ENCODE results near the gene ADRA1B. TPM values are rescaled to one million over a fixed set of nuclear protein-coding genes. Genes with fewer than 3 reads are reported as not detected.

The ADRA1B gene
- total RNA-seq, 2 donors from 2014 or later, result 0.32 to 0.69 TPM

DNA sequence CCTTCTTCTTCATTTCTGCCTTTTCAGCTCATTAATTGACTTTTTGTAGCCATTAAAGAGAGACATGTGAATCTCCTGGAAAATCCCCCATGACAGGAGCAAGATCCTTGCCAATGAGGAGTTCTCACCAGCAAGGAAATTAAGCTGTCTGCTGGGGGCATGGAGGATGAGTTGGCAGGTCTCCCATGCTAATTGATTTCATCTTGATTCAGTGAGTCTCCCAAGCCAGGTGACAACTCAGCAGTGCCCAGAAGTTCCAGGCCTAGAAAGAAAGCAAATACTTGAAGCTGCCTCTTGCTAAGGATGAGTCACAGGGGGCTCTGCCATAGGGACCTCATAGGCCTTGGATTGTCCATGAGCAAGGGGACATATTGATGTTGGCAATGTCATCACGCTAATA, 30.0 kb upstream of the ADRA1B start:
- DNase-seq, result no peak
- Histone ChIP-seq H3K4me3 (no peak overlapping the region), H3K9me3 (no peaks in the 10 kb centered on the region), H3K4me1 (no peaks in the 10 kb centered on the region), H3K27ac (no peak overlapping the region), H3K27me3 (no peaks in the 10 kb centered on the region), H3K9ac (ENCODE audit: low read depth in 2 of 2, low read length in 2 of 2) (no peak overlapping the region), H3K36me3 (no peaks in the 10 kb centered on the region)
- intact Hi-C loops (cut with DNase I), result no loop called here
- TF ChIP-seq, protein P1, sequence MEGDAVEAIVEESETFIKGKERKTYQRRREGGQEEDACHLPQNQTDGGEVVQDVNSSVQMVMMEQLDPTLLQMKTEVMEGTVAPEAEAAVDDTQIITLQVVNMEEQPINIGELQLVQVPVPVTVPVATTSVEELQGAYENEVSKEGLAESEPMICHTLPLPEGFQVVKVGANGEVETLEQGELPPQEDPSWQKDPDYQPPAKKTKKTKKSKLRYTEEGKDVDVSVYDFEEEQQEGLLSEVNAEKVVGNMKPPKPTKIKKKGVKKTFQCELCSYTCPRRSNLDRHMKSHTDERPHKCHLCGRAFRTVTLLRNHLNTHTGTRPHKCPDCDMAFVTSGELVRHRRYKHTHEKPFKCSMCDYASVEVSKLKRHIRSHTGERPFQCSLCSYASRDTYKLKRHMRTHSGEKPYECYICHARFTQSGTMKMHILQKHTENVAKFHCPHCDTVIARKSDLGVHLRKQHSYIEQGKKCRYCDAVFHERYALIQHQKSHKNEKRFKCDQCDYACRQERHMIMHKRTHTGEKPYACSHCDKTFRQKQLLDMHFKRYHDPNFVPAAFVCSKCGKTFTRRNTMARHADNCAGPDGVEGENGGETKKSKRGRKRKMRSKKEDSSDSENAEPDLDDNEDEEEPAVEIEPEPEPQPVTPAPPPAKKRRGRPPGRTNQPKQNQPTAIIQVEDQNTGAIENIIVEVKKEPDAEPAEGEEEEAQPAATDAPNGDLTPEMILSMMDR (IDR thresholded peaks at IDR 0.05), result no peak

DNA sequence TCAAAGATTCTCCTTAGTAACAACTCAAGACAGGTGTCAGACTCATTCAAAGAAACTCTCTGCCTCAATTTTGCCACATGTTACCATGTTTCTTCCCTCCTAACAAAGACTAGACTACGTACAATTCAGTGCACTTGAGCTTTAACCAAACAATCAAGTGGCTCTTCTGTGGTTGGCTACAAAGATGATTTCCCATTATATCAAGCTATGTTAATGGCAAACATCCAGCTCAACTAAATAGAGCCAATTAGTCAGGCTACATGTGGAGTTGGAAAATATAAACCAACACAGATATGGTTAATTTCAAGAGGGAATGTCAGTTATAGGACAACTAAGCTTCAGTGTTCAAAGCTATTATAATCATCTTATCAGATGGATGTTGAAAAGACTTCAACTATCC, 29.2 kb upstream of the ADRA1B start:
- no peak overlapping the region for H3K9ac ChIP-seq (ENCODE audit: low read depth in 2 of 2, low read length in 2 of 2)
- TF ChIP-seq, protein P1 (IDR thresholded peaks at IDR 0.05), result no peak
- DNase-seq, result no peak
- no peaks in the 10 kb centered on the region for H3K4me1 ChIP-seq
- no peaks in the 10 kb centered on the region for H3K36me3 ChIP-seq
- H3K4me3 ChIP-seq, result no peak overlapping the region
- no peaks in the 10 kb centered on the region for H3K9me3 ChIP-seq
- no peak overlapping the region for H3K27ac ChIP-seq
- no peaks in the 10 kb centered on the region for H3K27me3 ChIP-seq
- intact Hi-C loops (cut with DNase I), result no loop called here

DNA sequence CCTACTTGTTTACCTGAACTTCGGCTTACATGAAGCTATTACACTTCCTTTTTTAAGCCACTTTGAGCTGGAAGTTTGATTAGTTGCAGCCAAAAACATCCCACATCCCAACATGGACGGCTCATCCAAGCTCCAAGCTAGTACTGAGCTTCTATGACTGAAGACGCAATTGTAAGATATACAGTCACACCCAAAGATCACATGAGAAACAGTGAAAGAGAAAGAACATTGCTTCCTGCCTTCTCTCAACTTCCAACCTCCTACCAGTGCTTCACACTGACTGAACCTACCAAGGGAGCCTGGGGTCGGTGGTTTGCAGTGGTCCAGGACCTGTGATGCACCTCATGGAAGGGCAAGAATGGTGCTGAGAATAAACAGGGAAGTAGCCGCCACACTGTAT, 27.4 kb upstream of the ADRA1B start:
- H3K9ac ChIP-seq (ENCODE audit: low read depth in 2 of 2, low read length in 2 of 2), result no peak overlapping the region
- H3K4me1 ChIP-seq, result no peaks in the 10 kb centered on the region
- no peaks in the 10 kb centered on the region for H3K9me3 ChIP-seq
- TF ChIP-seq, protein P1 (IDR thresholded peaks at IDR 0.05), result no peak
- no peak overlapping the region for H3K27ac ChIP-seq
- H3K36me3 ChIP-seq, result no peaks in the 10 kb centered on the region
- H3K4me3 ChIP-seq, result no peak overlapping the region
- DNase-seq, result no peak
- H3K27me3 ChIP-seq, result no peaks in the 10 kb centered on the region
- intact Hi-C loops (cut with DNase I), result no loop called here

DNA sequence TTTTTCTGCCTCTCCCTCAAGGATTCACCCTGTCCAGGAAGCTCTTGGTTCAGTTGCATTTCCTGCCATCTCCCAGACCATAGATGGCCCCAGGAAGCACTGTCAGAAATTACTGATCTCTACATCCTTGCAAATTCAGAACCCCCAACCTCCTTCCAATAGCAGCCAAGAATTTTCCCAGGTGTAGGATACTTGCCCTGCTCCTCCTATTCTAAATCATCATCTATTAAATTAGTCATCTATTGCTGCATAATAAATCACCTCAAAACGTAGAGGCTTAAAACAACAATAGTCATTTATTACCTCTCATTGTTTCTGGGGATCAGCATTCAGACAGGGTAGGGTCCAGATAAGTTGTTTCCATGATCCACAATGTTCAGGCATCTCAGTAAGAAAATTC, 26.1 kb upstream of the ADRA1B start:
- no peak for DNase-seq
- no peaks in the 10 kb centered on the region for H3K36me3 ChIP-seq
- H3K9me3 ChIP-seq, result no peaks in the 10 kb centered on the region
- no peaks in the 10 kb centered on the region for H3K27me3 ChIP-seq
- H3K27ac ChIP-seq, result no peak overlapping the region
- H3K4me3 ChIP-seq, result no peak overlapping the region
- H3K4me1 ChIP-seq, result no peaks in the 10 kb centered on the region
- TF ChIP-seq, protein P1 (IDR thresholded peaks at IDR 0.05), result no peak
- intact Hi-C loops (cut with DNase I), result no loop called here
- no peak overlapping the region for H3K9ac ChIP-seq (ENCODE audit: low read depth in 2 of 2, low read length in 2 of 2)

DNA sequence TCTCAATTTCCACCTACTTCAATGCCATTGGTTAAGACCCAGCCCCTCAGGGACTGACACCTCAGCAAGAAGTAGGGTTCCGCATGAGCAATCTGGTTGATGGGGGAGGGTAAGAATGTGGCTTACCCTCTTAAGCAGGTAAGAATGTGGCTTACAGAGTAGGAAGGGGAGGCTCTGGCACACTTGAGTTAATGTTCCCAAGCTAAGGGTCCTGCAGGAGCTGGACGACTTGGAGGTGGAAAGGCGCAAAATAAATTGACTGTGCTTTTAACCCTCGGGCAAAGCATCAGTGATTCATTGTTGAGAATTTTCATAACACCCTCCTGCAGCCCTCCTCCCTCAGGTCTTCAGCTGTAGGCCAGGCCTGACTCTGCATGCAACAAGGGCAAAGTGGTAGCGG, 24.9 kb upstream of the ADRA1B start:
- TF ChIP-seq, protein P1 (IDR thresholded peaks at IDR 0.05), result no peak

More for the DNA sequence above, 24.9 kb upstream of the ADRA1B start:
- Histone ChIP-seq H3K27ac (no peak overlapping the region), H3K36me3 (no peaks in the 10 kb centered on the region), H3K9ac (ENCODE audit: low read depth in 2 of 2, low read length in 2 of 2) (no peak overlapping the region), H3K9me3 (no peaks in the 10 kb centered on the region), H3K4me3 (no peak overlapping the region), H3K27me3 (no peaks in the 10 kb centered on the region), H3K4me1 (no peaks in the 10 kb centered on the region)
- intact Hi-C loops (cut with DNase I), result no loop called here
- DNase-seq, result no peak
